Ishikawa (cell line): ENCODE measurements around the gene NEAT1.

Experiments
- CEBPB ChIP-seq: IDR thresholded peaks from 2 replicates; pipeline ENCODE4 v1.6.1; 2012
- CREB1 ChIP-seq: IDR thresholded peaks from 2 replicates; pipeline ENCODE4 v1.6.1; 2012; ENCODE audit warnings: low read depth
- EGR1 ChIP-seq: IDR thresholded peaks from 2 replicates; pipeline ENCODE4 v1.6.1; 2012
- EP300 ChIP-seq: IDR thresholded peaks from 2 replicates; pipeline ENCODE4 v1.6.1; 2012; ENCODE audit warnings: borderline replicate concordance
- FOXM1 ChIP-seq: IDR thresholded peaks from 2 replicates; pipeline ENCODE4 v1.6.1; 2012; ENCODE audit warnings: low read depth, borderline replicate concordance
- NFIC ChIP-seq: IDR thresholded peaks from 2 replicates; pipeline ENCODE4 v1.6.1; 2012
- RAD21 ChIP-seq: IDR thresholded peaks from 2 replicates; pipeline ENCODE4 v1.6.1; 2012; ENCODE audit warnings: low read depth
- TAF1 ChIP-seq: IDR thresholded peaks from 2 replicates; pipeline ENCODE4 v1.6.1; 2012; ENCODE audit warnings: low read depth, mild to moderate bottlenecking
- TCF12 ChIP-seq: IDR thresholded peaks from 2 replicates; pipeline ENCODE4 v1.6.1; 2012; ENCODE audit warnings: low read depth
- TEAD4 ChIP-seq: IDR thresholded peaks from 2 replicates; pipeline ENCODE4 v1.6.1; 2012
- USF1 ChIP-seq: IDR thresholded peaks from 2 replicates; pipeline ENCODE4 v1.6.1; 2012
- YY1 ChIP-seq: IDR thresholded peaks from 2 replicates; pipeline ENCODE4 v1.6.1; 2012; ENCODE audit warnings: low read depth
- ZBTB7A ChIP-seq: IDR thresholded peaks from 2 replicates; pipeline ENCODE4 v1.6.1; 2012; ENCODE audit warnings: low read depth
- TF ChIP-seq, protein P1 (sequence below): IDR thresholded peaks from 2 replicates; pipeline ENCODE4 v1.6.1; 2012; ENCODE audit warnings: low read depth, mild to moderate bottlenecking
- TF ChIP-seq, protein P2 (sequence below): IDR thresholded peaks from 2 replicates; pipeline ENCODE4 v1.6.1; 2012

NEAT1 gene

GRCh38 chr11:65432100-65432650, 9.6 kb downstream of the NEAT1 start:
- TF ChIP-seq, protein P1, sequence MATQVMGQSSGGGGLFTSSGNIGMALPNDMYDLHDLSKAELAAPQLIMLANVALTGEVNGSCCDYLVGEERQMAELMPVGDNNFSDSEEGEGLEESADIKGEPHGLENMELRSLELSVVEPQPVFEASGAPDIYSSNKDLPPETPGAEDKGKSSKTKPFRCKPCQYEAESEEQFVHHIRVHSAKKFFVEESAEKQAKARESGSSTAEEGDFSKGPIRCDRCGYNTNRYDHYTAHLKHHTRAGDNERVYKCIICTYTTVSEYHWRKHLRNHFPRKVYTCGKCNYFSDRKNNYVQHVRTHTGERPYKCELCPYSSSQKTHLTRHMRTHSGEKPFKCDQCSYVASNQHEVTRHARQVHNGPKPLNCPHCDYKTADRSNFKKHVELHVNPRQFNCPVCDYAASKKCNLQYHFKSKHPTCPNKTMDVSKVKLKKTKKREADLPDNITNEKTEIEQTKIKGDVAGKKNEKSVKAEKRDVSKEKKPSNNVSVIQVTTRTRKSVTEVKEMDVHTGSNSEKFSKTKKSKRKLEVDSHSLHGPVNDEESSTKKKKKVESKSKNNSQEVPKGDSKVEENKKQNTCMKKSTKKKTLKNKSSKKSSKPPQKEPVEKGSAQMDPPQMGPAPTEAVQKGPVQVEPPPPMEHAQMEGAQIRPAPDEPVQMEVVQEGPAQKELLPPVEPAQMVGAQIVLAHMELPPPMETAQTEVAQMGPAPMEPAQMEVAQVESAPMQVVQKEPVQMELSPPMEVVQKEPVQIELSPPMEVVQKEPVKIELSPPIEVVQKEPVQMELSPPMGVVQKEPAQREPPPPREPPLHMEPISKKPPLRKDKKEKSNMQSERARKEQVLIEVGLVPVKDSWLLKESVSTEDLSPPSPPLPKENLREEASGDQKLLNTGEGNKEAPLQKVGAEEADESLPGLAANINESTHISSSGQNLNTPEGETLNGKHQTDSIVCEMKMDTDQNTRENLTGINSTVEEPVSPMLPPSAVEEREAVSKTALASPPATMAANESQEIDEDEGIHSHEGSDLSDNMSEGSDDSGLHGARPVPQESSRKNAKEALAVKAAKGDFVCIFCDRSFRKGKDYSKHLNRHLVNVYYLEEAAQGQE: no peak
- TF ChIP-seq, protein P2, sequence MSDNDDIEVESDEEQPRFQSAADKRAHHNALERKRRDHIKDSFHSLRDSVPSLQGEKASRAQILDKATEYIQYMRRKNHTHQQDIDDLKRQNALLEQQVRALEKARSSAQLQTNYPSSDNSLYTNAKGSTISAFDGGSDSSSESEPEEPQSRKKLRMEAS: no peak
- TF ChIP-seq TCF12 (no peak), NFIC (no peak), USF1 (no peak), RAD21 (no peak), EP300 (no peak), FOXM1 (no peak), ZBTB7A (no peak), YY1 (no peak), TEAD4 (no peak), EGR1 (no peak), CREB1 (no peak)

GRCh38 chr11:65432686-65433582, 10.3 kb downstream of the NEAT1 start:
- TF ChIP-seq EGR1: no peak
- peak; percentile 76 for TF ChIP-seq RAD21

GRCh38 chr11:65433657-65434056, 11.1 kb downstream of the NEAT1 start:
- TF ChIP-seq TCF12: no peak
- no peak for TF ChIP-seq USF1
- TF ChIP-seq, protein P2: no peak
- TF ChIP-seq TEAD4: no peak
- no peak for TF ChIP-seq FOXM1
- TF ChIP-seq RAD21: no peak
- TF ChIP-seq, protein P1: no peak
- TF ChIP-seq CREB1: no peak
- no peak for TF ChIP-seq EP300
- TF ChIP-seq NFIC: no peak
- no peak for TF ChIP-seq TAF1
- TF ChIP-seq ZBTB7A: no peak
- no peak for TF ChIP-seq YY1
- no peak for TF ChIP-seq CEBPB
- TF ChIP-seq EGR1: no peak

GRCh38 chr11:65434057-65434666, 11.6 kb downstream of the NEAT1 start:
- TF ChIP-seq, protein P1: no peak
- no peak for TF ChIP-seq TCF12
- TF ChIP-seq TEAD4: no peak
- TF ChIP-seq USF1: no peak
- TF ChIP-seq EGR1: no peak
- TF ChIP-seq CREB1: no peak
- no peak for TF ChIP-seq YY1
- no peak for TF ChIP-seq ZBTB7A
- no peak for TF ChIP-seq TAF1
- no peak for TF ChIP-seq NFIC
- TF ChIP-seq FOXM1: no peak
- no peak for TF ChIP-seq CEBPB
- TF ChIP-seq, protein P2: no peak
- TF ChIP-seq EP300: no peak
- TF ChIP-seq RAD21: no peak
